ENCODE data around the gene TMEM200C. TPM values are rescaled to one million over a fixed set of nuclear protein-coding genes. Genes with fewer than 3 reads are reported as not detected.

The TMEM200C gene
- total and polyA plus RNA-seq, 2 donors (not counting 1 experiment from before 2014, with no cell fraction given): not detected

GRCh38 chr18:5851998-5852397 is 43.3 kb downstream of the TMEM200C start:
- TF ChIP-seq, protein P1, sequence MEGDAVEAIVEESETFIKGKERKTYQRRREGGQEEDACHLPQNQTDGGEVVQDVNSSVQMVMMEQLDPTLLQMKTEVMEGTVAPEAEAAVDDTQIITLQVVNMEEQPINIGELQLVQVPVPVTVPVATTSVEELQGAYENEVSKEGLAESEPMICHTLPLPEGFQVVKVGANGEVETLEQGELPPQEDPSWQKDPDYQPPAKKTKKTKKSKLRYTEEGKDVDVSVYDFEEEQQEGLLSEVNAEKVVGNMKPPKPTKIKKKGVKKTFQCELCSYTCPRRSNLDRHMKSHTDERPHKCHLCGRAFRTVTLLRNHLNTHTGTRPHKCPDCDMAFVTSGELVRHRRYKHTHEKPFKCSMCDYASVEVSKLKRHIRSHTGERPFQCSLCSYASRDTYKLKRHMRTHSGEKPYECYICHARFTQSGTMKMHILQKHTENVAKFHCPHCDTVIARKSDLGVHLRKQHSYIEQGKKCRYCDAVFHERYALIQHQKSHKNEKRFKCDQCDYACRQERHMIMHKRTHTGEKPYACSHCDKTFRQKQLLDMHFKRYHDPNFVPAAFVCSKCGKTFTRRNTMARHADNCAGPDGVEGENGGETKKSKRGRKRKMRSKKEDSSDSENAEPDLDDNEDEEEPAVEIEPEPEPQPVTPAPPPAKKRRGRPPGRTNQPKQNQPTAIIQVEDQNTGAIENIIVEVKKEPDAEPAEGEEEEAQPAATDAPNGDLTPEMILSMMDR (IDR thresholded peaks at IDR 0.05): no peak
- TF ChIP-seq EZH2 (IDR thresholded peaks at IDR 0.05; ENCODE audit: borderline replicate concordance, insufficient read depth, low read depth, low read length, poor library complexity, severe bottlenecking): no peak
- H3K4me1 ChIP-seq (ENCODE audit: control insufficient read depth in 2 of 2, insufficient read depth in 2 of 2, low read length in 2 of 2): no peaks in the 10 kb centered on the region
- Mint-ChIP-seq H3K27me3 (peaks cover 9% of the 10 kb centered on the region), H3K4me1 (no peaks in the 10 kb centered on the region), H3K4me3 (no peak overlapping the region), H3K9me3 (ENCODE audit: insufficient read depth) (no peaks in the 10 kb centered on the region), H3K27ac (no peak overlapping the region)
- ATAC-seq (ENCODE audit: low read depth) (no peak), DNase-seq (no peak)
- no peak overlapping the region for H3K4me3 ChIP-seq (ENCODE audit: control extremely low read depth in 1 of 5, extremely low read depth in 1 of 5, insufficient read depth in 1 of 5, low read depth in 2 of 5, low read length in 4 of 5)
- ChIA-PET CTCF (no interaction called here), POLR2A (no interaction called here)
- no peaks in the 10 kb centered on the region for H3K9me3 ChIP-seq (ENCODE audit: control extremely low read depth in 1 of 3, control insufficient read depth in 2 of 3, insufficient read depth in 1 of 3, low read length in 2 of 3)
- no peak overlapping the region for H3K27ac ChIP-seq (ENCODE audit: low read length in 2 of 2)
- no CpG with 5 or more reads among the region's 2 CpGs for WGBS (ENCODE audit: insufficient coverage)
- no peak overlapping the region for H3K4me2 ChIP-seq (replicated peaks; ENCODE audit: low read depth, low read length, poor library complexity, severe bottlenecking)
- H4K20me1 ChIP-seq (ENCODE audit: control insufficient read depth, insufficient read depth, low read length, poor library complexity, severe bottlenecking): no peaks in the 10 kb centered on the region
- H2AFZ ChIP-seq (ENCODE audit: insufficient read depth, low read depth, low read length, poor library complexity, severe bottlenecking): no peak overlapping the region
- no peak overlapping the region for H3K9ac ChIP-seq (ENCODE audit: low read length)
- H3K79me2 ChIP-seq (ENCODE audit: control insufficient read depth, insufficient read depth, low read length): no peaks in the 10 kb centered on the region
- intact Hi-C loops (cut with micrococcal nuclease): no loop called here
- no peaks in the 10 kb centered on the region for H3K36me3 ChIP-seq (replicated peaks in 1 of 2; ENCODE audit: control extremely low read depth in 1 of 2, control insufficient read depth in 1 of 2, extremely low read depth in 1 of 2, insufficient read depth in 2 of 2, low read length in 1 of 2)
- no peaks in the 10 kb centered on the region for H3K27me3 ChIP-seq (replicated peaks in 1 of 4; ENCODE audit: control extremely low read depth in 1 of 4, control insufficient read depth in 3 of 4, insufficient read depth in 4 of 4, low read length in 3 of 4)

DNA sequence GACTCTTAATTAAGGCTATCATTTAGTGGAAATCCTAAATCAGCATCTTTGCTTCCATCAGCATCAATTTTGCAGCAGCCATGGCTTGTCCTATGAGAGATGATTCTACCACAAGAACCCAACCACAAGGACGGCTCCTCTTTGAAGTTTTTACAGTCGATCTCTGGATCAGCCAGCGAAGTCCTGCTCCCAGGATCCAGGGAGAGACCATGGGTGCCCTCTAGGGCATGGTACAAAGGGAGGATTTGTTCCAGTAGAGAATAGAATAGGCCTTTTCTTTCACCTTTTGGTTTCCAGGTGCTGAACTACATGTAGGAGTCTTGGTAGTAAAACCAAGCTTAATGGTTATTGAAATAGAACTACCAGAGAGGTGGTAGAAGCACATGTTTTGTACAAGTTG is 52.7 kb downstream of the TMEM200C start:
- Histone ChIP-seq H3K27ac (ENCODE audit: low read length in 2 of 2) (no peak overlapping the region), H3K36me3 (replicated peaks in 1 of 2; ENCODE audit: control extremely low read depth in 1 of 2, control insufficient read depth in 1 of 2, extremely low read depth in 1 of 2, insufficient read depth in 2 of 2, low read length in 1 of 2) (no peaks in the 10 kb centered on the region), H3K27me3 (replicated peaks in 1 of 4; ENCODE audit: control extremely low read depth in 1 of 4, control insufficient read depth in 3 of 4, insufficient read depth in 4 of 4, low read length in 3 of 4) (no peaks in the 10 kb centered on the region), H3K4me2 (replicated peaks; ENCODE audit: low read depth, low read length, poor library complexity, severe bottlenecking) (no peak overlapping the region), H4K20me1 (ENCODE audit: control insufficient read depth, insufficient read depth, low read length, poor library complexity, severe bottlenecking) (no peaks in the 10 kb centered on the region), H2AFZ (ENCODE audit: insufficient read depth, low read depth, low read length, poor library complexity, severe bottlenecking) (no peak overlapping the region), H3K79me2 (ENCODE audit: control insufficient read depth, insufficient read depth, low read length) (no peaks in the 10 kb centered on the region), H3K4me1 (ENCODE audit: control insufficient read depth in 2 of 2, insufficient read depth in 2 of 2, low read length in 2 of 2) (no peaks in the 10 kb centered on the region), H3K9me3 (ENCODE audit: control extremely low read depth in 1 of 3, control insufficient read depth in 2 of 3, insufficient read depth in 1 of 3, low read length in 2 of 3) (no peaks in the 10 kb centered on the region), H3K4me3 (ENCODE audit: control extremely low read depth in 1 of 5, extremely low read depth in 1 of 5, insufficient read depth in 1 of 5, low read depth in 2 of 5, low read length in 4 of 5) (no peak overlapping the region), H3K9ac (ENCODE audit: low read length) (no peak overlapping the region)
- Mint-ChIP-seq H3K9me3 (ENCODE audit: insufficient read depth) (no peaks in the 10 kb centered on the region), H3K27ac (no peak overlapping the region), H3K27me3 (peaks cover 8% of the 10 kb centered on the region), H3K4me1 (no peaks in the 10 kb centered on the region), H3K4me3 (no peak overlapping the region)
- DNase-seq (no peak), ATAC-seq (ENCODE audit: low read depth) (no peak)
- POLR2A ChIA-PET: no interaction called here
- intact Hi-C loops (cut with micrococcal nuclease): no loop called here
- TF ChIP-seq, protein P1 (IDR thresholded peaks at IDR 0.05): no peak
- no peak for TF ChIP-seq EZH2 (IDR thresholded peaks at IDR 0.05; ENCODE audit: borderline replicate concordance, insufficient read depth, low read depth, low read length, poor library complexity, severe bottlenecking)
- CTCF ChIA-PET: no interaction called here
- WGBS (ENCODE audit: insufficient coverage): no CpG with 5 or more reads among the region's 3 CpGs
